ENCODE measurements around the gene NMNAT1. TPM values are rescaled to one million over a fixed set of nuclear protein-coding genes. Genes with fewer than 3 reads are reported as not detected.

The NMNAT1 gene
- total RNA-seq, 4 donors from 2014 or later: 4.7 to 13.7 (median 5.8) TPM

GRCh38 chr1:9990944-9991343, 47.7 kb downstream of the NMNAT1 start:
- H3K27ac ChIP-seq: no peak overlapping the region
- no peak for DNase-seq (ENCODE audit: low spot score in 2 of 2)
- no peaks in the 10 kb centered on the region for H3K4me1 ChIP-seq
- no peaks in the 10 kb centered on the region for H3K27me3 ChIP-seq
- TF ChIP-seq POLR2A (IDR thresholded peaks at IDR 0.05) (no peak), CTCF (IDR thresholded peaks at IDR 0.05) (no peak), POLR2AphosphoS5 (IDR thresholded peaks at IDR 0.05) (no peak), EP300 (IDR thresholded peaks at IDR 0.05) (no peak)
- no peaks in the 10 kb centered on the region for H3K36me3 ChIP-seq
- H3K4me3 ChIP-seq: no peak overlapping the region
- H3K9me3 ChIP-seq: no peaks in the 10 kb centered on the region
- WGBS: 46% methylated on average over 2 of the region's 2 CpGs

- H3K27ac ChIP-seq: no peak overlapping the region
- WGBS: 77% methylated on average over 5 of the region's 5 CpGs
- peaks cover 13% of the 10 kb centered on the region for H3K27me3 ChIP-seq
Observed at GRCh38 chr1:9992910-9993309, 49.6 kb downstream of the NMNAT1 start.

GRCh38 chr1:9993561-9994075, 50.3 kb downstream of the NMNAT1 start:
- H3K27ac ChIP-seq: no peak overlapping the region
- TF ChIP-seq POLR2A (IDR thresholded peaks at IDR 0.05) (no peak), EP300 (IDR thresholded peaks at IDR 0.05) (no peak), POLR2AphosphoS5 (IDR thresholded peaks at IDR 0.05) (no peak), CTCF (IDR thresholded peaks at IDR 0.05) (no peak)
- H3K4me3 ChIP-seq: no peak overlapping the region
- peaks cover 15% of the 10 kb centered on the region for H3K4me1 ChIP-seq
- no peaks in the 10 kb centered on the region for H3K9me3 ChIP-seq
- peaks cover 19% of the 10 kb centered on the region for H3K27me3 ChIP-seq
- no peaks in the 10 kb centered on the region for H3K36me3 ChIP-seq
- no peak for DNase-seq (ENCODE audit: low spot score in 2 of 2)
- WGBS: 75% methylated on average over 7 of the region's 7 CpGs

More at GRCh38 chr1:9992910-9993309, 49.6 kb downstream of the NMNAT1 start:
- H3K9me3 ChIP-seq: no peaks in the 10 kb centered on the region
- no peaks in the 10 kb centered on the region for H3K36me3 ChIP-seq
- H3K4me3 ChIP-seq: no peak overlapping the region
- TF ChIP-seq POLR2AphosphoS5 (IDR thresholded peaks at IDR 0.05) (no peak), POLR2A (IDR thresholded peaks at IDR 0.05) (no peak), EP300 (IDR thresholded peaks at IDR 0.05) (no peak), CTCF (IDR thresholded peaks at IDR 0.05) (no peak)
- DNase-seq (ENCODE audit: low spot score in 2 of 2): no peak
- H3K4me1 ChIP-seq: peaks cover 13% of the 10 kb centered on the region

- Histone ChIP-seq H3K27me3 (peaks cover 22% of the 10 kb centered on the region), H3K9me3 (no peaks in the 10 kb centered on the region), H3K27ac (no peak within 1 kb of the TSS), H3K4me1 (peaks cover 15% of the 10 kb centered on the region), H3K36me3 (no peaks in the 10 kb centered on the region), H3K4me3 (peak within 1 kb of the TSS; percentile 69)
- no peak for TF ChIP-seq POLR2AphosphoS5 (IDR thresholded peaks at IDR 0.05)
- TF ChIP-seq EP300 (IDR thresholded peaks at IDR 0.05): no peak
- TF ChIP-seq CTCF (IDR thresholded peaks at IDR 0.05): no peak
- no peak for TF ChIP-seq POLR2A (IDR thresholded peaks at IDR 0.05)
- WGBS: 27% methylated on average over 16 of the region's 71 CpGs
- peak in 1 of 2 donors; percentile 63 for DNase-seq (ENCODE audit: low spot score in 2 of 2)
Observed at GRCh38 chr1:9996624-9997582, 53.6 kb downstream of the NMNAT1 start, which contains the start of gene RBP7. TSS of gene RBP7 (plus strand) at chr1:9997228. CDS start at chr1:9997259, 31 bp downstream.

All from suprapubic skin (tissue), 4 donors.